Measurements from ENCODE around the gene EXOC3L4.

Gene EXOC3L4

GRCh38 chr14:103071544-103072251, 22.8 kb upstream of the EXOC3L4 start:
- Histone ChIP-seq H3K27ac (ENCODE audit: low read length) (no peak overlapping the region), H3K4me1 (ENCODE audit: control insufficient read depth in 1 of 2, insufficient read depth in 2 of 2, low read length in 2 of 2) (peaks cover 0 to 6% of the 10 kb centered on the region in 2 donors)

GRCh38 chr14:103072595-103073366, 21.7 kb upstream of the EXOC3L4 start:
- no peak overlapping the region for H3K27ac ChIP-seq (ENCODE audit: low read length)
- H3K4me3 ChIP-seq (ENCODE audit: low read depth in 1 of 2, low read length in 2 of 2) = no peak overlapping the region
- H3K27me3 ChIP-seq (ENCODE audit: low read depth, low read length) = no peaks in the 10 kb centered on the region
- peaks cover 0 to 6% of the 10 kb centered on the region in 2 donors for H3K4me1 ChIP-seq (ENCODE audit: control insufficient read depth in 1 of 2, insufficient read depth in 2 of 2, low read length in 2 of 2)
- no peaks in the 10 kb centered on the region for H3K36me3 ChIP-seq (ENCODE audit: control insufficient read depth in 1 of 2, insufficient read depth in 2 of 2, low read length in 2 of 2)
- no peaks in the 10 kb centered on the region for H3K9me3 ChIP-seq (ENCODE audit: control insufficient read depth in 1 of 2, low read length in 2 of 2)

More at GRCh38 chr14:103071544-103072251, 22.8 kb upstream of the EXOC3L4 start:
- H3K4me3 ChIP-seq (ENCODE audit: low read depth in 1 of 2, low read length in 2 of 2) = no peak overlapping the region
- no peaks in the 10 kb centered on the region for H3K36me3 ChIP-seq (ENCODE audit: control insufficient read depth in 1 of 2, insufficient read depth in 2 of 2, low read length in 2 of 2)
- H3K9me3 ChIP-seq (ENCODE audit: control insufficient read depth in 1 of 2, low read length in 2 of 2) = no peaks in the 10 kb centered on the region
- H3K27me3 ChIP-seq (ENCODE audit: low read depth, low read length) = no peaks in the 10 kb centered on the region

GRCh38 chr14:103073367-103073875, 21.1 kb upstream of the EXOC3L4 start:
- H3K4me1 ChIP-seq (ENCODE audit: control insufficient read depth in 1 of 2, insufficient read depth in 2 of 2, low read length in 2 of 2) = peaks cover 0 to 6% of the 10 kb centered on the region in 2 donors
- H3K36me3 ChIP-seq (ENCODE audit: control insufficient read depth in 1 of 2, insufficient read depth in 2 of 2, low read length in 2 of 2) = no peaks in the 10 kb centered on the region
- H3K27ac ChIP-seq (ENCODE audit: low read length) = no peak overlapping the region
- no peaks in the 10 kb centered on the region for H3K9me3 ChIP-seq (ENCODE audit: control insufficient read depth in 1 of 2, low read length in 2 of 2)
- H3K27me3 ChIP-seq (ENCODE audit: low read depth, low read length) = no peaks in the 10 kb centered on the region
- no peak overlapping the region for H3K4me3 ChIP-seq (ENCODE audit: low read depth in 1 of 2, low read length in 2 of 2)

- H3K36me3 ChIP-seq (ENCODE audit: control insufficient read depth in 1 of 2, insufficient read depth in 2 of 2, low read length in 2 of 2) = no peaks in the 10 kb centered on the region
- H3K9me3 ChIP-seq (ENCODE audit: control insufficient read depth in 1 of 2, low read length in 2 of 2) = no peaks in the 10 kb centered on the region
- H3K27me3 ChIP-seq (ENCODE audit: low read depth, low read length) = no peaks in the 10 kb centered on the region
- H3K4me1 ChIP-seq (ENCODE audit: control insufficient read depth in 1 of 2, insufficient read depth in 2 of 2, low read length in 2 of 2) = peaks cover 0 to 6% of the 10 kb centered on the region in 2 donors
- no peak overlapping the region for H3K4me3 ChIP-seq (ENCODE audit: low read depth in 1 of 2, low read length in 2 of 2)
- no peak overlapping the region for H3K27ac ChIP-seq (ENCODE audit: low read length)
Observed at GRCh38 chr14:103073876-103074728, 20.4 kb upstream of the EXOC3L4 start.

GRCh38 chr14:103074729-103075367, 19.7 kb upstream of the EXOC3L4 start:
- Histone ChIP-seq H3K9me3 (ENCODE audit: control insufficient read depth in 1 of 2, low read length in 2 of 2) (no peaks in the 10 kb centered on the region), H3K27me3 (ENCODE audit: low read depth, low read length) (no peaks in the 10 kb centered on the region), H3K4me3 (ENCODE audit: low read depth in 1 of 2, low read length in 2 of 2) (peak overlapping the region; percentile 16 to 53), H3K4me1 (ENCODE audit: control insufficient read depth in 1 of 2, insufficient read depth in 2 of 2, low read length in 2 of 2) (peaks cover 0 to 6% of the 10 kb centered on the region in 2 donors), H3K27ac (ENCODE audit: low read length) (no peak overlapping the region), H3K36me3 (ENCODE audit: control insufficient read depth in 1 of 2, insufficient read depth in 2 of 2, low read length in 2 of 2) (no peaks in the 10 kb centered on the region)

- no peaks in the 10 kb centered on the region for H3K36me3 ChIP-seq (ENCODE audit: control insufficient read depth in 1 of 2, insufficient read depth in 2 of 2, low read length in 2 of 2)
- H3K4me1 ChIP-seq (ENCODE audit: control insufficient read depth in 1 of 2, insufficient read depth in 2 of 2, low read length in 2 of 2) = peaks cover 0 to 6% of the 10 kb centered on the region in 2 donors
- no peaks in the 10 kb centered on the region for H3K27me3 ChIP-seq (ENCODE audit: low read depth, low read length)
- no peak overlapping the region for H3K4me3 ChIP-seq (ENCODE audit: low read depth in 1 of 2, low read length in 2 of 2)
- no peak overlapping the region for H3K27ac ChIP-seq (ENCODE audit: low read length)
- no peaks in the 10 kb centered on the region for H3K9me3 ChIP-seq (ENCODE audit: control insufficient read depth in 1 of 2, low read length in 2 of 2)
Observed at GRCh38 chr14:103078420-103078749, 16.1 kb upstream of the EXOC3L4 start.

GRCh38 chr14:103078860-103079587, 15.5 kb upstream of the EXOC3L4 start:
- Histone ChIP-seq H3K27ac (ENCODE audit: low read length) (no peak overlapping the region), H3K27me3 (ENCODE audit: low read depth, low read length) (no peaks in the 10 kb centered on the region), H3K9me3 (ENCODE audit: control insufficient read depth in 1 of 2, low read length in 2 of 2) (no peaks in the 10 kb centered on the region), H3K4me3 (ENCODE audit: low read depth in 1 of 2, low read length in 2 of 2) (no peak overlapping the region), H3K4me1 (ENCODE audit: control insufficient read depth in 1 of 2, insufficient read depth in 2 of 2, low read length in 2 of 2) (peaks cover 0 to 9% of the 10 kb centered on the region in 2 donors), H3K36me3 (ENCODE audit: control insufficient read depth in 1 of 2, insufficient read depth in 2 of 2, low read length in 2 of 2) (no peaks in the 10 kb centered on the region)

GRCh38 chr14:103081951-103082350, 12.6 kb upstream of the EXOC3L4 start:
- H3K27ac ChIP-seq (ENCODE audit: low read length) = no peak overlapping the region
- H3K4me1 ChIP-seq (ENCODE audit: control insufficient read depth in 1 of 2, insufficient read depth in 2 of 2, low read length in 2 of 2) = peaks cover 0 to 11% of the 10 kb centered on the region in 2 donors
- no peak overlapping the region for H3K4me3 ChIP-seq (ENCODE audit: low read depth in 1 of 2, low read length in 2 of 2)
- H3K9me3 ChIP-seq (ENCODE audit: control insufficient read depth in 1 of 2, low read length in 2 of 2) = no peaks in the 10 kb centered on the region
- no peaks in the 10 kb centered on the region for H3K36me3 ChIP-seq (ENCODE audit: control insufficient read depth in 1 of 2, insufficient read depth in 2 of 2, low read length in 2 of 2)
- H3K27me3 ChIP-seq (ENCODE audit: low read depth, low read length) = no peaks in the 10 kb centered on the region

- no peaks in the 10 kb centered on the region for H3K27me3 ChIP-seq (ENCODE audit: low read depth, low read length)
- no peak within 1 kb of the TSS for H3K27ac ChIP-seq (ENCODE audit: low read length)
- peak within 1 kb of the TSS in 1 of 2 donors; percentile 50 for H3K4me3 ChIP-seq (ENCODE audit: low read depth in 1 of 2, low read length in 2 of 2)
- H3K9me3 ChIP-seq (ENCODE audit: control insufficient read depth in 1 of 2, low read length in 2 of 2) = no peaks in the 10 kb centered on the region
- H3K36me3 ChIP-seq (ENCODE audit: control insufficient read depth in 1 of 2, insufficient read depth in 2 of 2, low read length in 2 of 2) = no peaks in the 10 kb centered on the region
- peaks cover 0 to 11% of the 10 kb centered on the region in 2 donors for H3K4me1 ChIP-seq (ENCODE audit: control insufficient read depth in 1 of 2, insufficient read depth in 2 of 2, low read length in 2 of 2)
Observed at GRCh38 chr14:103084021-103084919, 10.3 kb upstream of the EXOC3L4 start, which contains the start of gene LBHD2. Gene LBHD2 (plus strand): TSS chr14:103084210. CDS start chr14:103086013, 1,803 bp downstream.
